CD14-positive monocyte (primary cell): ENCODE results near the gene FGF21. TPM values are rescaled to one million over a fixed set of nuclear protein-coding genes. Genes with fewer than 3 reads are reported as not detected.

Experiments
- DNase-seq, 3 donors: peaks; one replicate each; pipeline ENCODE4 v3.0.0-alpha.2; 2011 to 2022
- H2AFZ ChIP-seq: 2 replicates; pipeline ENCODE4 v1.6.0; 2012; ENCODE audit warnings: mild to moderate bottlenecking, low read depth, low read length, inconsistent platforms; ENCODE audit not compliant: insufficient read depth, poor library complexity, severe bottlenecking
- H3K27ac ChIP-seq, 2 donors: 1 replicate in 1 of 2; 2 replicates in 1 of 2; pipeline ENCODE4 v1.5.1; 2012 to 2013; ENCODE audit warnings: low read length in 2 of 2, control low read depth in 1 of 2, inconsistent platforms in 1 of 2, low read depth in 1 of 2, mild to moderate bottlenecking in 1 of 2
- H3K27me3 ChIP-seq, 2 donors: one replicate each; pipeline versions ENCODE4 v1.6.0 to v1.6.1; 2011 to 2013; ENCODE audit warnings: low read length in 2 of 2; ENCODE audit not compliant: control insufficient read depth in 2 of 2, insufficient read depth in 2 of 2
- H3K36me3 ChIP-seq, 2 donors: replicated peaks in 1 of 2; 1 replicate in 1 of 2; 2 replicates in 1 of 2; pipeline versions ENCODE4 v1.5.1 to v1.6.1; 2012 to 2013; ENCODE audit warnings: low read length in 2 of 2, control low read depth in 1 of 2, inconsistent platforms in 1 of 2, mild to moderate bottlenecking in 1 of 2; ENCODE audit not compliant: insufficient read depth in 2 of 2, control insufficient read depth in 1 of 2
- H3K4me1 ChIP-seq, 2 donors: 1 replicate in 1 of 2; 2 replicates in 1 of 2; pipeline versions ENCODE4 v1.5.1 to v1.6.1; 2012 to 2013; ENCODE audit warnings: low read length in 2 of 2, control low read depth in 1 of 2, inconsistent platforms in 1 of 2, mild to moderate bottlenecking in 1 of 2, moderate library complexity in 1 of 2; ENCODE audit not compliant: insufficient read depth in 2 of 2, control insufficient read depth in 1 of 2
- H3K4me2 ChIP-seq: replicated peaks from 2 replicates; pipeline ENCODE3; 2012; ENCODE audit warnings: low read length, moderate library complexity, mild to moderate bottlenecking; ENCODE audit not compliant: poor library complexity, severe bottlenecking; ENCODE audit errors: extremely low read depth
- H3K4me3 ChIP-seq, 3 experiments: fragments of 200-600 bp in 1 of 3; sonication (generic) in 1 of 3; replicated peaks in 1 of 3; 1 replicate in 2 of 3; 2 replicates in 1 of 3; pipeline ENCODE4 v1.5.1; 2011 to 2013; ENCODE audit warnings: low read length in 3 of 3, mild to moderate bottlenecking in 3 of 3, control low read depth in 2 of 3, low read depth in 2 of 3, inconsistent platforms in 1 of 3, moderate library complexity in 1 of 3
- H3K79me2 ChIP-seq: 2 replicates; pipeline ENCODE4 v1.6.0; 2012; ENCODE audit warnings: mild to moderate bottlenecking, control low read depth, inconsistent platforms, low read length, moderate library complexity; ENCODE audit not compliant: insufficient read depth
- H3K9ac ChIP-seq: 2 replicates; pipeline ENCODE4 v1.6.0; 2017; ENCODE audit warnings: low read length, mild to moderate bottlenecking; ENCODE audit not compliant: insufficient read depth, poor library complexity, severe bottlenecking
- H3K9me3 ChIP-seq, 2 donors: replicated peaks in 1 of 2; 1 replicate in 1 of 2; 2 replicates in 1 of 2; pipeline versions ENCODE4 v1.5.1 to v1.6.1; 2012 to 2013; ENCODE audit warnings: low read length in 2 of 2, control low read depth in 1 of 2; ENCODE audit not compliant: control insufficient read depth in 1 of 2, insufficient read depth in 1 of 2
- H4K20me1 ChIP-seq: 2 replicates; pipeline ENCODE4 v1.6.0; 2012; ENCODE audit warnings: mild to moderate bottlenecking, low read length, control low read depth, moderate library complexity; ENCODE audit not compliant: insufficient read depth
- H3K27ac Mint-ChIP-seq, 7 donors: one replicate each; pipeline ENCODE4 v1.8.0; 2020; ENCODE audit warnings: mild to moderate bottlenecking in 7 of 7, mixed read lengths in 7 of 7, moderate library complexity in 6 of 7, inconsistent platforms in 2 of 7
- H3K27me3 Mint-ChIP-seq, 3 donors: one replicate each; pipeline ENCODE4 v1.8.0; 2021 to 2022; ENCODE audit warnings: low read depth in 3 of 3, mild to moderate bottlenecking in 3 of 3, mixed read lengths in 3 of 3, moderate library complexity in 3 of 3, inconsistent platforms in 1 of 3
- H3K36me3 Mint-ChIP-seq, 2 donors: one replicate each; pipeline ENCODE4 v1.8.0; 2020; ENCODE audit warnings: mixed read lengths in 2 of 2, inconsistent platforms in 1 of 2, mild to moderate bottlenecking in 1 of 2
- H3K4me1 Mint-ChIP-seq: one replicate; pipeline ENCODE4 v1.8.0; 2020; ENCODE audit warnings: mild to moderate bottlenecking, mixed read lengths
- H3K4me3 Mint-ChIP-seq, 2 donors: one replicate each; pipeline ENCODE4 v1.8.0; 2020; ENCODE audit warnings: mild to moderate bottlenecking in 2 of 2, mixed read lengths in 2 of 2, moderate library complexity in 1 of 2
- H3K9me3 Mint-ChIP-seq, 7 donors: one replicate each; pipeline ENCODE4 v1.8.0; 2020 to 2022; ENCODE audit warnings: mixed read lengths in 7 of 7, mild to moderate bottlenecking in 6 of 7, moderate library complexity in 6 of 7, inconsistent platforms in 2 of 7
- CTCF ChIP-seq: fragments of 200-600 bp; IDR thresholded peaks from one replicate; pipeline ENCODE4 v1.8.0; 2022; ENCODE audit warnings: antibody characterized with exemption, mild to moderate bottlenecking
- whole genome bisulfite sequencing: methylation state at CpG from one replicate; pipeline ENCODE4 v1.1.5; 2013; ENCODE audit warnings: missing lambda C conversion rate; ENCODE audit not compliant: insufficient coverage; 5-methylcytosine and 5-hydroxymethylcytosine counted together
- intact Hi-C, 2 donors: fragments of 100-400 bp; cut with micrococcal nuclease; formaldehyde crosslinking; loops; one replicate each; pipeline versions ENCODE4 v1.15.0 to v1.15.1; 2023
- polyA plus RNA-seq, 3 donors: library from polyadenylated mRNA; depleted of rRNA in 1 of 3; unstranded in 2 of 3; stranded (reverse) in 1 of 3; fragments of 300-500 nt in 2 of 3; fragments of >200 nt in 1 of 3; fragmentation: Illumina TruSeq in 2 of 3; gene quantifications; 1 replicate in 2 of 3; 2 replicates in 1 of 3; pipeline ENCODE4 v1.2.3, GENCODE V29; 2012 to 2021

The FGF21 gene
- polyA plus RNA-seq, 3 donors: not detected

DNA sequence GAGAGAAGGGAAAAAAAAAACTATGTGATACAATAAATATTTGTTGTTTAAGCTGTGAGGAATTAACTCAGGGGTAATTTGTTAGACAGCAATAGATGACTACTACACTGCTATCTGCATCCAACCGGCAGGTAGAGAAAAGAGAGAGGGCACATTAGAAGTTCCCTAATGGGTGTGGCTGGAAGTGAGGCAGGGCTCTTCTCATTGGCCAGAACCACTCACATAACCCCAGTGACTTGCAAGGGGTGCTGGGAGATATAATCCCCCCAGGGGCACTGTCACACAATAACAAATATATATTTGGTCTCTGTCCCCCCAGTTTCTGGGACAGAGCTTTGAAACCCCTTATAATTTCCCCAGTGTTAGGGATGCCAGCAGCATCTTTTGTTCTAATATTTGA lies 24.3 kb downstream of the FGF21 start:
- intact Hi-C loops: no loop called here
- no peaks in the 10 kb centered on the region for H3K36me3 Mint-ChIP-seq

DNA sequence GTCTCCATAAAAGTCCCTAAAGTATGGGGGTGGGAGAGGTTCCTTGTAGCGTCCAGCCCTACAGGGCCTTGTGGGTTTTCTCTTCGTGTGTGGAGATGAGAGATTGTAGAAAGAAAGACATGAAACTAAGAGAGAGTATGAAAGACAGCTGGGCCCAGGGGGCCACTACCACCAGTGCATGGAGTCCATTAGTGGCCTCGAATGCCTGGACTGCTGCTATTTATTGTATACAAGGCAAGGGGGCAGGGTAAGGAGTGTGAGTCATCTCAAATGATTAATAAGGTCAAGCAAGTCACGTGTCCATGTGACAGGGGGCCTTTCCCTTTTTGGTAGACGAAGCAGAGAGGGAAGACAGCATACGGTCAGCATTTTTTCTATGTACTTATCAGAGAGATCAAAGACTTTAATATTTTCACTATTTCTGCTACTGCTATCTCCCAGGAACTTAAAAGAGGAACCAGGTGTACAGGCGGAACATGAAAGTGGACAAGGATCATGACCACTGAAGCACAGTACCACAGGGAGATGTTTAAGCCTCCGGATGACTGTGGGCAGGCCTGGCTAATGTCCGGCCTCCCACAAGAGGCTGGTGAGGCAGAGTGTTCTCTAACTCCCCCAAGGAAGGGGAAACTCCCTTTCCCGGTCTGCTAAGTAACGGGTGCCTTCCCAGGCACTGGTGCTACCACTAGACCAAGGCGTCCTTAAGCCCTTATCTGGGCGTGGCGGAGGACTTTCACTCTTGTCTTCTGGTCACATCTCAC lies 25.5 kb downstream of the FGF21 start:
- Histone ChIP-seq H3K36me3 (no peaks in the 10 kb centered on the region), H2AFZ (peak overlapping the region; percentile 12), H3K79me2 (no peaks in the 10 kb centered on the region), H3K9ac (no peak overlapping the region), H4K20me1 (no peaks in the 10 kb centered on the region), H3K27ac (peak overlapping the region; percentile 52 to 69), H3K9me3 (no peaks in the 10 kb centered on the region), H3K4me2 (no peak overlapping the region), H3K4me3 (no peak overlapping the region), H3K4me1 (peaks cover 17% of the 10 kb centered on the region in 2 donors), H3K27me3 (no peaks in the 10 kb centered on the region)
- peak overlapping the region; percentile 68 to 93 (median 82) for H3K27ac Mint-ChIP-seq
- peak overlapping the region in 1 of 2 donors; percentile 3 for H3K4me3 Mint-ChIP-seq
- WGBS: 80% methylated on average over 8 of the region's 14 CpGs
- peaks cover 0 to 15% (median 7%) of the 10 kb centered on the region in 3 donors for H3K27me3 Mint-ChIP-seq
- intact Hi-C loops: no loop called here
- no peak for TF ChIP-seq CTCF
- H3K36me3 Mint-ChIP-seq: no peaks in the 10 kb centered on the region
- peaks cover 0 to 6% (median 4%) of the 10 kb centered on the region in 7 donors for H3K9me3 Mint-ChIP-seq
- peak; percentile 72 to 91 (median 81) for DNase-seq
- H3K4me1 Mint-ChIP-seq: peaks cover 25% of the 10 kb centered on the region

More for the DNA sequence above, 24.3 kb downstream of the FGF21 start:
- Mint-ChIP-seq H3K4me1 (peaks cover 25% of the 10 kb centered on the region), H3K27me3 (peaks cover 0 to 12% (median 9%) of the 10 kb centered on the region in 3 donors), H3K4me3 (no peak overlapping the region), H3K27ac (peak overlapping the region in 2 of 7 donors; percentile 24 to 60), H3K9me3 (no peaks in the 10 kb centered on the region)
- H4K20me1 ChIP-seq: no peaks in the 10 kb centered on the region
- H3K4me3 ChIP-seq: no peak overlapping the region
- no peak for DNase-seq
- no peak overlapping the region for H3K27ac ChIP-seq
- H3K36me3 ChIP-seq: no peaks in the 10 kb centered on the region
- no peak overlapping the region for H3K4me2 ChIP-seq
- no peak overlapping the region for H2AFZ ChIP-seq
- H3K4me1 ChIP-seq: peaks cover 17% of the 10 kb centered on the region in 2 donors
- H3K9me3 ChIP-seq: no peaks in the 10 kb centered on the region
- no peak overlapping the region for H3K9ac ChIP-seq
- no CpG with 5 or more reads among the region's 1 CpG for WGBS
- no peaks in the 10 kb centered on the region for H3K79me2 ChIP-seq
- H3K27me3 ChIP-seq: no peaks in the 10 kb centered on the region
- no peak for TF ChIP-seq CTCF
